ENCODE results near the gene CAMTA2. TPM values are rescaled to one million over a fixed set of nuclear protein-coding genes. Genes with fewer than 3 reads are reported as not detected.

The CAMTA2 gene
- total RNA-seq, 1 donor = 19.2 TPM

DNA sequence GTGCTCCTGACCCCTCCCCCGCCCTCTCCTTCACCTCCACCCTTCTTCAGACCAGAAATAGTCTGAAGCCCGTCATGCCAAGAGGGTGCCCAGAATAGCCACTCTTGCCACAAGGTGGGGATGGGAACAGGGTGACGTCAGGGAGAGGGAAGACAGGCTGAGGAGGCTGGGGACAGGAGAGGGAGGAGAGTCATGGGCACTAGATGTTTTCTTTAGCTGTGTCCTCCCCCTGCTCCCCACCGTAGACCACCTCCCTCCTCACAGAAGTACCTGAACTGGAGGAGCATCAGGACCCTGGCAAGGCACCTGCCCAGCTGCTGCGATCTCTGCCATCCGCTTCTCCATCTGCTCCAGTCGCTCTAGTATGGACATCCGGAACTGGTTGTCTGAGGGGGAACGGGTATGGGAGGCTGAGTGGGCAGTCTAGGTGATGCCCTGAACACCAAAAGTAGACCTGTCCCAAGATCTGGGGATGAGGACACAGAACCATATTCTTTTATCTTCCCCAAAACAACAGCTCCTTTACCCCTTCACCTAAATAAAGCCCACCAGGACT is 13.3 kb downstream of the CAMTA2 start:
- Histone ChIP-seq H4K20me1 (ENCODE audit: insufficient read depth, low read length) (no peaks in the 10 kb centered on the region), H2AFZ (ENCODE audit: low read length) (no peak overlapping the region), H3K79me2 (ENCODE audit: insufficient read depth, low read length) (peaks cover 6% of the 10 kb centered on the region), H3K36me3 (ENCODE audit: insufficient read depth, low read length) (peaks cover 73% of the 10 kb centered on the region), H3K9me3 (ENCODE audit: low read depth, low read length) (no peaks in the 10 kb centered on the region), H3K4me3 (ENCODE audit: insufficient read depth, low read length) (no peak overlapping the region), H3K27me3 (ENCODE audit: insufficient read depth, low read length) (no peaks in the 10 kb centered on the region), H3K4me2 (ENCODE audit: insufficient read depth, low read length) (no peak overlapping the region), H3K27ac (ENCODE audit: low read depth, low read length) (no peak overlapping the region), H3K4me1 (ENCODE audit: insufficient read depth, low read length) (peaks cover 12% of the 10 kb centered on the region)
- no peak for DNase-seq (ENCODE audit: insufficient read length, low spot score, missing footprints)
- TF ChIP-seq, protein P1, sequence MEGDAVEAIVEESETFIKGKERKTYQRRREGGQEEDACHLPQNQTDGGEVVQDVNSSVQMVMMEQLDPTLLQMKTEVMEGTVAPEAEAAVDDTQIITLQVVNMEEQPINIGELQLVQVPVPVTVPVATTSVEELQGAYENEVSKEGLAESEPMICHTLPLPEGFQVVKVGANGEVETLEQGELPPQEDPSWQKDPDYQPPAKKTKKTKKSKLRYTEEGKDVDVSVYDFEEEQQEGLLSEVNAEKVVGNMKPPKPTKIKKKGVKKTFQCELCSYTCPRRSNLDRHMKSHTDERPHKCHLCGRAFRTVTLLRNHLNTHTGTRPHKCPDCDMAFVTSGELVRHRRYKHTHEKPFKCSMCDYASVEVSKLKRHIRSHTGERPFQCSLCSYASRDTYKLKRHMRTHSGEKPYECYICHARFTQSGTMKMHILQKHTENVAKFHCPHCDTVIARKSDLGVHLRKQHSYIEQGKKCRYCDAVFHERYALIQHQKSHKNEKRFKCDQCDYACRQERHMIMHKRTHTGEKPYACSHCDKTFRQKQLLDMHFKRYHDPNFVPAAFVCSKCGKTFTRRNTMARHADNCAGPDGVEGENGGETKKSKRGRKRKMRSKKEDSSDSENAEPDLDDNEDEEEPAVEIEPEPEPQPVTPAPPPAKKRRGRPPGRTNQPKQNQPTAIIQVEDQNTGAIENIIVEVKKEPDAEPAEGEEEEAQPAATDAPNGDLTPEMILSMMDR (IDR thresholded peaks at IDR 0.05; ENCODE audit: extremely low read depth, low read depth, low read length) = no peak

DNA sequence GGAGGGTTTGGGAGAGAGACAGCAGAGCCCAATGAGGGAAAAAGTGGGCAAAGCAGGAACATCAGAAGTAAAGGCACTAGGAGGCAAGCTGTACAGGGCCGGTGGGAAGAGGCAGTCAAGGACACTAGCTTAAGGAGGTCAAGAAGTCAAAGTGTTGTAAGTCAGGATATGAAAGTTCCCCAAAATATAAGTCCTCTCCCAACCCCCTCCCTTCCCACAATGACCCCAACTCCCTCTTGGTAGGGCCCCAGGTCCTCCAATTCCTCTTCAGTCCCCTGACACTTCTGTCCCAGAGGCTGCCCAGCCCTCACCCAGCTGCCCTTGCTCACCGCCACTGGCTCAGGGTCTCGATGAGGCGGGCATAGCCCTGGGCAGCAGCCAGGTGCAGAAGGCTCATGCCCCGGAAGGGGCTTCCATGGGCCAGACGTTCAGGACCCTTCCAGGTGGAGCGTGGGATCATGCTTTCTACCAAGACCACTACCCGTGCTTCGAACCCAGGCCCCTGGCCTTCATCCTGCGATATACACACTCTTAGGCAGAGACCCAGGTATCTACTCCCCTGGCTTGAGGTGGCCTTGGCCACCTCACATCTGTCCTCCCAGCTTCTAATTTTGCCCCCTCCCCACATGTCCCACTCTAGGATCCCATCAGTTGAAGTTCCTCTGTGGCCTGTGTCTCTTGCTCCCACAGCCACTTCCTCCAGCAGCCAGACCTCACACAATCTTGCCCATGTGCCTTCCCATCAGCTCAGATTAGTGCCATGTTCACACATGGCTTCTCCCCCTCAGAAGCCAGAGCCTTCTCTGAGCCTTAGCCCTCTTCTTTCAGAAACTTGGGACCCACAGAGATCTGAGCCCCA is 14.0 kb downstream of the CAMTA2 start:
- no peak overlapping the region for H3K27ac ChIP-seq (ENCODE audit: low read depth, low read length)
- no peak overlapping the region for H3K4me2 ChIP-seq (ENCODE audit: insufficient read depth, low read length)
- no peaks in the 10 kb centered on the region for H3K9me3 ChIP-seq (ENCODE audit: low read depth, low read length)
- H2AFZ ChIP-seq (ENCODE audit: low read length) = no peak overlapping the region
- no peak overlapping the region for H3K4me3 ChIP-seq (ENCODE audit: insufficient read depth, low read length)
- H3K27me3 ChIP-seq (ENCODE audit: insufficient read depth, low read length) = no peaks in the 10 kb centered on the region
- DNase-seq (ENCODE audit: insufficient read length, low spot score, missing footprints) = no peak
- H3K4me1 ChIP-seq (ENCODE audit: insufficient read depth, low read length) = peaks cover 19% of the 10 kb centered on the region
- TF ChIP-seq, protein P1 (IDR thresholded peaks at IDR 0.05; ENCODE audit: extremely low read depth, low read depth, low read length) = no peak
- peaks cover 67% of the 10 kb centered on the region for H3K36me3 ChIP-seq (ENCODE audit: insufficient read depth, low read length)
- no peaks in the 10 kb centered on the region for H4K20me1 ChIP-seq (ENCODE audit: insufficient read depth, low read length)
- peaks cover 9% of the 10 kb centered on the region for H3K79me2 ChIP-seq (ENCODE audit: insufficient read depth, low read length)

DNA sequence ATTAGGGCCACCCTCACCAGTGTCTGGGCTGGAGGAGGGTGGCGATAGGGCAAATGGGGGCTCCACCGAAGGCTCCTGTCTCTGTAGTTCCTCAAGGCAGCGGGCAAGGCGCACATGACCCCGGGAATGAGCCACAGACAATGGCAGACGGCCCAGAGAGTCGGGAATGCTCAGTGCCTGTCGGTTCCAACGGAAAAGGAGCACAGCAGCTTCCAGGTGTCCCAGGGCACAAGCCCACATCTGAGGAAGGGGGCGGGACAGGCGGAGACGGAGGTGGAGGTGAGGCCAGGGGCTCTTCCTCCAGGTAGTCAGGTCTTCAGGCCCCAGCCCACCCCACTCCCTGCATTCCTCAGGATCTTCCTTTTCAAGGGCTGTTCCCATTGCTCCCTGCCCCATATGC is 14.7 kb downstream of the CAMTA2 start:
- TF ChIP-seq, protein P1 (IDR thresholded peaks at IDR 0.05; ENCODE audit: extremely low read depth, low read depth, low read length) = no peak
- H3K36me3 ChIP-seq (ENCODE audit: insufficient read depth, low read length) = peaks cover 60% of the 10 kb centered on the region
- no peaks in the 10 kb centered on the region for H4K20me1 ChIP-seq (ENCODE audit: insufficient read depth, low read length)
- H2AFZ ChIP-seq (ENCODE audit: low read length) = no peak overlapping the region
- H3K27me3 ChIP-seq (ENCODE audit: insufficient read depth, low read length) = no peaks in the 10 kb centered on the region
- H3K9me3 ChIP-seq (ENCODE audit: low read depth, low read length) = no peaks in the 10 kb centered on the region
- H3K4me1 ChIP-seq (ENCODE audit: insufficient read depth, low read length) = peaks cover 25% of the 10 kb centered on the region
- H3K27ac ChIP-seq (ENCODE audit: low read depth, low read length) = no peak overlapping the region
- no peak overlapping the region for H3K4me3 ChIP-seq (ENCODE audit: insufficient read depth, low read length)
- peaks cover 11% of the 10 kb centered on the region for H3K79me2 ChIP-seq (ENCODE audit: insufficient read depth, low read length)
- H3K4me2 ChIP-seq (ENCODE audit: insufficient read depth, low read length) = no peak overlapping the region
- DNase-seq (ENCODE audit: insufficient read length, low spot score, missing footprints) = no peak

GRCh38 chr17:4972322-4972721 is 15.2 kb downstream of the CAMTA2 start:
- Histone ChIP-seq H3K36me3 (ENCODE audit: insufficient read depth, low read length) (peaks cover 56% of the 10 kb centered on the region), H3K9me3 (ENCODE audit: low read depth, low read length) (no peaks in the 10 kb centered on the region), H3K79me2 (ENCODE audit: insufficient read depth, low read length) (peaks cover 11% of the 10 kb centered on the region), H3K27ac (ENCODE audit: low read depth, low read length) (no peak overlapping the region), H3K4me2 (ENCODE audit: insufficient read depth, low read length) (no peak overlapping the region), H3K4me1 (ENCODE audit: insufficient read depth, low read length) (peaks cover 25% of the 10 kb centered on the region), H3K27me3 (ENCODE audit: insufficient read depth, low read length) (no peaks in the 10 kb centered on the region), H4K20me1 (ENCODE audit: insufficient read depth, low read length) (no peaks in the 10 kb centered on the region), H3K4me3 (ENCODE audit: insufficient read depth, low read length) (no peak overlapping the region), H2AFZ (ENCODE audit: low read length) (no peak overlapping the region)
- TF ChIP-seq, protein P1 (IDR thresholded peaks at IDR 0.05; ENCODE audit: extremely low read depth, low read depth, low read length) = no peak
- DNase-seq (ENCODE audit: insufficient read length, low spot score, missing footprints) = no peak
